ELF-1 (cell line): ENCODE data around the gene INO80B.
"Not testable (repeated sequence)": the region's sequence is repeated elsewhere in the genome, so short reads cannot be mapped to it uniquely, and the experiment has no call there.

Experiments used
- DNase-seq: peaks from one replicate; pipeline ENCODE4 v3.0.0-alpha.2; 2016; ENCODE audit warnings: low read depth, low spot score

The INO80B gene

DNA sequence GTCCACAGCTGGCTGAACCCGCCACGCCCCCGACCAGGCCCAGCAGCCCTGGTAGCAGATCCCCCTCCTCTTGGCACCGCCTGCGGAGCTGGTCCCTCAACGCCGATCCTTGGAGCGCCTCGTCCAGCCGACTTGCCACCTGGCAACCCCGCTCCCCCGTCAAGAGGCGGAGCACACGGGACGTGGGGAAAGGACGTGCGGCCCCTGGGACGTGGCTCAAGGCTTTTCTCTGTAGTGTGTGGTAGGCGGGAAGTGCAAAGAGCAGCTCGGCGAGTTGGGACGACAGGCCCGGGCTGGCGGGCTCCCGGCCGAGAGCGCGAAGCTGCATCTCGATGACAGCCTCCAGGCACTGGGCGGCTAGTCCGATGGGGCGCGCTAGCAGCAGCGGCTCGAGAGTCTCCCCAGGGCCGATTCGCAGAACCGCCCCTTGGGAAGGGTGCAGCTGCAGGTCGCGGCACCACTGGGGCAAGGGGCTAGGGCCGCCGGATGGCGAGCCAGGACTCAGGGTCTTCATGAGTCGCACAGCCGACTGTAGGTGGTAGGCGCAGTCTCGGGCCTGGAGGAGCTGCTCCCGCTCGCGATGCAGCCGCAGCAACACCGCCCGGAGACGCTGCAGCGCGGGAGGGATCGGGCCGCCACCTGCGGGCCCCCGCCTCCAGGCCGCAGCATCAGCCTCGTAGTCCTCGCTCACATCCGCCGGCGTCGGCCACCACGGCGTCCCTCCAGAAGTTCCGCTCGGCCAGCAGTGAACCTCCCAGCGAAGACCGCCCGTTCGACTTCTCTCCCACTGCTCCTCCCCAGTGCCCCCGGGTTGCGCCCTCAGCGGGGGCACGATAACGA is 27.3 kb downstream of the INO80B start:
- no peak for DNase-seq

DNA sequence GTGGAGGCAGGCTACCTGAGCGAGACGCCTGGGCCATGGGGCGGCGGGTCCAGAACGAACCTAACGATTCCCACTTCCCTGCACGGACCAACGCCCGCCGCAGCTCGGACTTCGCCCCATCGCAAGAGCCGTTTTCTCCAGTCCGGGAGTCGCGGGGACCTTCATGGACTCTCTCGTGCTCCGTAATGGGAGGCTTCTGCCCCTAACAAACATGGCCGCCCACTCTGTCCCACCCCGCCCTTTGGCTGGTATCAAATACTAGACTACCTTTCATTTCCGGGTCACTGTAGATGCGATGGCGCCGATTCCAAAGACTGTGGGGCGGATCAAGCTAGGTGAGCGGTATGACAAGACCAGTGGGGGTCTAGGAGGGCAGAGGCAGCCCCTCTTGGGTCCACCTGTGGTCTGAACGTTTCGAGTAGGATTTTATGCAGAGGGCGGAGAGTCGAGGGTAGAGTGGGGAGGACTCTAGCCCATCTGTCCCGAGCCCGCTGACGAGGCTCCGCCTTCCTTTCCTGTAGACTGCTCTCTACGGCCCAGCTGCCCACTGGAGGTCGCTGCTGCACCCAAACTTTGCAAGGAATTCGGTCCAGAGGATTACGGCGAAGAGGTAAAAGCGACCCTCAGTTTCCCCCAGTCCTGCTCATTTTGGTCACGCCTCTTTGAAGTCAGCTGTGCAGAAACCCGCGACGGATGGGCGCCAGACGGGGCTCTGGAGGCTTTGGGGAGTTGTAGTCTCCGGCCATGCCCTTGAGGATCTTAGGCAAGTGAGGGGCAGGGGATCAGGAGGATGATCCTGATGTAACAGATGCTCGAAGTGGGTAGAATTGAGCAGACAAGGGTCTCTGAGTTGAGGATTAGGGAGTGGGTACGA is 28.2 kb downstream of the INO80B start, which contains the start of the genes CCDC142 and TTC31:
Gene CCDC142, minus strand, starts transcription at position 198 of the 874 bp plus-strand sequence. Its CDS starts 161 bp downstream, at position 37.
Gene TTC31, plus strand, starts transcription at position 281 of the 874 bp plus-strand sequence. Its CDS starts 15 bp downstream, at position 296.
- DNase-seq, result peak; percentile 97

DNA sequence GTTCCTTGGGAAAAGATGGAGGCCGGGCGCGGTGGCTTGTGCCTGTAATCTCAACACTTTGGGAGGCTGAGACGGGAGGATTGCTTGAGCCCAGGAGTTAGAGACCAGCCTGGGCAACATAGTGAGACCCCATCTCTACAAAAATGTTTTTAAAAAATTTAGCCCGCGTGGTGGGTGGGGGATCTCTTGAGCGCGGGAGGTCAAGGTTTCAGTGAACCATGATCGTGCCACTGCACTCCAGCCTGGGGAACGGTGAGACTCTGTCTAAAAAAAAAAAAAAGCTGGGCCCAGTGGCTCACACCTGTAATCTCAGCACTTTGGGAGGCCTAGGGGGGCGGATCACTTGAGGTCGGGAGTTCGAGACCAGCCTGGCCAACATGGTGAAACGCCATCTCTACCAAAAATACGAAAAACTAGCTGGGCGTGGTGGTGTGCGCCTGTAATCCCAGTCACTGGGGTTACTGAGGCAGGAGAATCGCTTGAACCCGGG is 28.8 kb downstream of the INO80B start:
- not testable (repeated sequence) for DNase-seq

DNA sequence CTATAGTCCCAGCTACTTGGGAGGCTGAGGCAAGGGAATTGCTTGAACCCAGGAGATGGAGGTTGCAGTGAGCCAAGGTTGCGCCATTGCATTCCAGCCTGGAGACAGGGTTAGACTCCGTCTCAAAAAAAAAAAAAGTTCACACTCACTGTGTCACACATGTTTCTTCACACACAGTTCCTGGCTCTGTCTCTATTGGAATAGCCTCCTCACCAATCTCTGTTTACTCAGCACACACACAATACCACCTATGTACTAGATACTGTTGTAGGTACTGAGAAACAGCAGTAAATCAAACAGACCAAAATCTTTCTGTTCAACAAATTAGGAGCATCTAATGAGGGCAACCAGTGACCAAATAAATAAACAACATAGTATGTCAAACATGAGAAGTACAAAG is 31.3 kb downstream of the INO80B start:
- no peak for DNase-seq

DNA sequence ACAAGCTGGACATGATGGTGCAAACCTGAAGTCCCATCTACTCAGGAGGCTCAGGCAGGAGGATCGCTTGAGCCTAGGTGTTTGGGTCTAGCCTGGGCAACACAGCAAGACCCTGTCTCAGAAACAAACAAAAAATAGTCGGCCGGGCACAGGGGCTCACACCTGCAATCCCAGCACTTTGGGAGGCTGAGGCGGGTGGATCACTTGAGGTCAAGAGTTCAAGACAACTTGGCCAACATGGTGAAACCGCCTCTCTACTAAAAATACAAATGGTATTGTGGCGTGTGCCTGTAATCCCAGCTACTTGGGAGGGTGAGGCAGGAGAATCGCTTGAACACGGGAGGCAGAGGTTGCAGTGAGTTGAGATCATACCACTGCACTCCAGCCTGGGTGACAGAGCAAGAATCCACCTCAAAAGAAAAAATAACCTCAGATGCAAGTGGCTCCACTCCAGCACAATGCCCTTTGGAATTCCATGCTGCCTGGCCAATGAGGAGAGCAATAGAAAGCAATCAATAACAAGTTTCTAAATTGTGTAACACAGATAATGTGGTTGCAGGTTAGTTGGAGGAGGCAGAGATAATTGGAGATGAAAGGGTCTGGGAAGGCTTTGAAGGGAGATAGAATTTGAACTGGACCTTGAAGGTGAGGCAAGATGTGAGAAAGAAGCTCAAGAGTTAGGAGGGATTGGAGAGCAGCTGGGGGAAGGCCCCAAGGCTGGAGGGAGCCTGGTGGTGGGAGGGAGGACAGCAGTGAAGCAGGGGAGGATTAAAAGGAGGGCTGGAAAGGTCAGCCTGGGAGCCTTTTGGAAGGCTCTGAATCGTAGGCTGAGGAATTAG is 34.0 kb downstream of the INO80B start:
- no peak for DNase-seq

DNA sequence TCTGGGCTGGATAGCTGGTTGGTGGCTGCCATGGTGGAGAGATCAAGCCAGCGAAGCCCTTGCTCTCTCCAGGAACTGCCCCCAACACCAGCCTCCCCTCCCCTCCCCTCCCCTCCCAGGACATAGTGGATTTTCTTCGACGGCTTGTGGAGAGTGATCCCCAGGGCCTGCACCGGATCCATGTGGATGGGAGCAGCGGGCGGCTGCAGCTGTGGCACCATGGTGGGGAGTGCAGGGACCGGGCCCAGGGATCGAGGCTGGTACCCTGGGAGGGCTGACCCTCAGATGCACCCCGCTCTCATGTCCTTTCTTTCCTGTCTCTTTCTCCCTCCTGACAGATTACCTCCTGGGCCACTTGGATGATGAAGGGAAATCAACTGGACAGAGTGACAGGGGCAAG is 35.0 kb downstream of the INO80B start:
- DNase-seq, result no peak

DNA sequence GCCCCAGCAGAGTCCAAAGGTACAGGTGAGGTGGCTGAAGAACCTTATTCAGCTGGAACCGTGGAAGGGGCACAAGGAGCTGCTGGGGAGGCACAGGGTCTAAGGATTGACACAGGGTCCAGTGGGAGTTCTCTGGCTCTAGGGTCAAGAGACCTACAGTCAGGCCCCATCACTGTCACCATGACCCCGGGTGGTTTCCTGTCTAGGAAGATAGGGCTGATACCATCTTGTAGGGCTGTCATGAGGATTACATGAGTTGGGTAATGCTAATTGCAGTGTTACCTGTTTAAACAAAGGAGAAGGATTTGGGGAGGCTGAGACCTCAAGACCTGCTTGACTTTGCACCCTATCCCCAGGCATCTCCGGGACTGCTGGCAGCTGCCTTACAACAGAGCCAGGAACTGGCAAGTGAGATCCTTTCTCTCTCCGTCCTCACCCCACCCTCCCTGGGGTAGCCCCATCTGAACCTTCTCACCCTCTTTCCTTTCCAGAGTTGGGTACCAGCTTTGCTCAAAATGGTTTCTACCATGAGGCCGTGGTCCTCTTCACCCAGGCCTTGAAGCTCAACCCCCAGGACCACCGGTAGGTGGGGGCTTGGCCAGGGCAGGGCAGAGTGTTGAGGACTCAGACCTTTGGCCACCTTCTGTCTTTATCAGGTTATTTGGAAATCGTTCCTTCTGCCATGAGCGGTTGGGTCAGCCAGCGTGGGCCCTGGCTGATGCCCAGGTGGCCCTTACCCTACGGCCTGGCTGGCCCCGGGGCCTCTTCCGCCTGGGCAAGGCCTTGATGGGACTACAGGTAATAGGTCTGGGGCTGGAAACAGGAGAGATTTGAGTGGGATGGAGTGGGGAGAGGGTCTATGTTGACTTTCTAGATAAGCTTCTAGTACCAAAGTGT is 37.0 kb downstream of the INO80B start:
- no peak for DNase-seq

DNA sequence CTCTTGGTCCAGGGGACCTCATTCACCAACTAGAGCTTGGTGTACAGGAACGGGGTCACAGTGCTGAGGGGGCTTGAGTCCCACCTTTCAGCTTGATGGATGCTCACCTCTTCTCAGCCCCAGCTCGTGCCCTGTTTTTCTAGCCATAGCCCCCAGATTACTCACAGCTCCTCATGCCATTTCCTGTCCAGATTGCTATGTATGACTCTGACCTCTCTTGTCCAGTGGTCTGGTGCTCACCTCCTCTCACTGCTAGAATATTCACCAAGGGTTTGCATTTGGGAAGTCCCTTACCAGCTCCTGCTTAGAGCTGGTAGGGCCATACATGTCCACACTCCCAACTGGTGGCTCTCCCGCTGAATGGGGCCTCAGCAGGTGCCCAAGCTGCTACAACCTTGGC is 38.7 kb downstream of the INO80B start:
- DNase-seq, result no peak

DNA sequence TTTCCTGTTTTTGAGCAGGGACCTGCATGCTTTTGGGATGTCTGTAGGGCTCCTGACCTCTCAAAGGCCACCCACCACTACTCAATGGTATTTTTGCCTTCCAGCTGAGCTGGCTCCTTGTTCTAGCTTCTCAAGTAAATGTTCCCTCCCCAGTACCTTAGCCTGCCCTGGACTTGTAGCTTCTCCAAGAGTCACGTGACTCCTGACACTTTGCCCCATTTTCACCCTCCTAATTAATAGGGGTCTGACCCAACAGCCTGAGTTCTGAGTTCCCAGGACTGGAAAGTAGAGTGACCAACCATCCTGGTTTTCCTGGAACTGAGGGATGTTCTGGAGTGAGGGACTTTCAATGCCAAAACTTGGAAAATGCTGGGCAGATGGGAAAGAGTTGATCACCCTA is 40.6 kb downstream of the INO80B start:
- DNase-seq, result no peak

DNA sequence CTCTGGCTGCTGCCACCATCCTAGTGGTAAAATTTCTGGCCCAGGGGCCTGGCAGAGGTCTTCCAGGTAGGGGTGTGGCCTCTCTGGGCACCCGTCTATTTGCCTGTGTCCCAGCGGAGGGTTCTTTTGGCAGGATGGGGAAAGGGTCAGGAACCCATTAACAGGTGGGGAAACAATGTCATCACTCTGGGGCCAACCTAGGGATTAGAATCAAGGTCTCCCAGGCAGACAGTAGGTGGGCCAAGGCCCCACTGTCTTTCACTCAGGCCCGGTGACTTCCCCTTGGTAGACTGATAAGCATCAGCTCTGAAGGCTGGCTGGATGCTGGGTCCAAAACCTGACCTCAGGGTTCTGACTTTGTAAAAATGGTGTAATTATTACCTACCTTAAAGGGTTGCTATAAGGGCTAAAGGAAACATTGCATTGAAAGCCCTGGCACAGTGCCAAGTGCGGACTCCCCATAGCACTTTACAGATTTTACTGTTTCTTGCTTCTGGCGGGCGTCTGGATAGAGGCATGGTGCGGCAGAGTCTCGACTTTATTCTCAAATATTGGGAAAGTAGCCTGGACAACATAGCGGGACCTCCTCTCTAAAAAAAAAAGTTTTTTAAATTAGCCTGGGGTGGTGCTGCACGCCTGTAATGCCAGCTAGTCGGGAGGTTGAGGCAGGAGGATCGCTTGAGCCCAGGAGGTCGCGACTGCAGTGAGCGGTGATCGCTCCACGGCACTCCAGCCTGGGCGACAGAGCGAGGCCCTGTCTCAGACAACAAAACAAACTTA is 42.3 kb downstream of the INO80B start:
- no peak for DNase-seq

DNA sequence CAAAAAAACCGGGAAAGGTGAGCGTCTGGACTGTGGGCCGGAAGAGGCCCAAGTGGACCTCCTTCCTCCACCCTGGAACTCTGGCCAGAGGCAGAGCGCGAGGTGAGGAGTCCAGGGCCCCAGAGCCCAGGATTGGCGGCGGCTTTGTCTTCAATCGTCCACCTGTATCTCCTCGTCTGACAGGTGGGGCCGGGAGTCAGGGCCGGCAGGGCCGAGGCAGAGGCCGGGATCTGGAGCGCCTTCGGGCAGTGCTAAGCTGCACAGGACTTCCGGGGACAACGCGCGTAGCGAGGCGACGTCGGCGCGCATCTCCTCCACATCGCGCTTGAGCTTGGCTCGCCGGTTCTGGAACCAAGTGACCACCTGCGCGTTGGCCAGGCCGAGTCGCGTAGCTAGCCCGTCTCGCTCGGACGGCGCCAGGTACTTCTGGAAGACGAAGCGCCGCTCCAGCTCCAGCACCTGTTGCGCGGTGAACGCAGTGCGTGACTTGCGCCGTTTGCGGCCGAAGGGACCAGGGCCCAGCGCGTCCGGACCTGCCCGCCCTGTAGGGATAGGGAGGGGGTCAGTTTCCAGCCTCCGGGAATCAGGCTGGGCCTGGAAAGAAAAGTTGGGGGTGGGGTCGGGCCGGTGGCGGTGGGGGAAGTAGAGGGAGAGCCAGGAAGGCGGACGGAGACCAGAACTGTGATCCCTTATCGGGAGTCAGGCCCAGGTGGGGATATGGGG is 43.1 kb downstream of the INO80B start:
- peak; percentile 81 for DNase-seq

DNA sequence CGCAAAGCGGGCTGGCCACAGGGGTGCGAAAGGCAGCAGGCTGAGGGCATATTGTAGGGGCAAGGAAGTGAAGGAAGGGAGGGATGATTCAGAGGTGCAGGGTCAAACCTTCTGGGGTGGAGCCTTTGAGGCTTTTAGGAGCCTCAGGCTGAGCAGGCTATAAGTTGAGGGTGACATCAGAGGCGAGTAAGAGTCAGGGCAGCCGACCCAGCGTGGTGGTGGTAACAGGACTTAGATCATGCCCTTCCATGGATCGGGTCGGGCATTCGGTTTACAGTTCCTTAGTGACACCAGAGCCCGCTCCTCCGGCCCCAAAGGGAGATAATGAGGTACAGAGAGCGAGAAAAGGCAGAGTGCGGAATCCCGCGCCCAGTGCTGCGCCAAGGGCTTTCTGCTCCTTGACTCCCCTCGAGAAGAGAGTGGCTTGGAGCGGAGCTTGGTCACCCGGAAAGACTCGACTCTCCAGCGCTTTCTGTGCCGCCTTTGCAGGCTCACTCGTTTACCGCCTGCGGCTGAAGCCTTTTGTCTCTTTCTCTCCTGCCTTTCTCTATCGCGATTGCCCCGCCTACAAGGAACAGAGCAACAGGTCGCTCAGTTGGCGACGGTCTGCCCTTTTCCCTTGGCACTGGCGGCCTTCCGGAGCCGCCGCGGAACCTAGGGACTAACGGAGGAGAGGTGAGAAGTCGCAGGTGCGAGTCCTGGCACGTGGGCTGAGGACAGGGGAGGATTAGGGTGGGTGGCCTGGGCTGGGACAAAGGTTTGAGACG is 43.8 kb downstream of the INO80B start:
- DNase-seq, result peak; percentile 89

DNA sequence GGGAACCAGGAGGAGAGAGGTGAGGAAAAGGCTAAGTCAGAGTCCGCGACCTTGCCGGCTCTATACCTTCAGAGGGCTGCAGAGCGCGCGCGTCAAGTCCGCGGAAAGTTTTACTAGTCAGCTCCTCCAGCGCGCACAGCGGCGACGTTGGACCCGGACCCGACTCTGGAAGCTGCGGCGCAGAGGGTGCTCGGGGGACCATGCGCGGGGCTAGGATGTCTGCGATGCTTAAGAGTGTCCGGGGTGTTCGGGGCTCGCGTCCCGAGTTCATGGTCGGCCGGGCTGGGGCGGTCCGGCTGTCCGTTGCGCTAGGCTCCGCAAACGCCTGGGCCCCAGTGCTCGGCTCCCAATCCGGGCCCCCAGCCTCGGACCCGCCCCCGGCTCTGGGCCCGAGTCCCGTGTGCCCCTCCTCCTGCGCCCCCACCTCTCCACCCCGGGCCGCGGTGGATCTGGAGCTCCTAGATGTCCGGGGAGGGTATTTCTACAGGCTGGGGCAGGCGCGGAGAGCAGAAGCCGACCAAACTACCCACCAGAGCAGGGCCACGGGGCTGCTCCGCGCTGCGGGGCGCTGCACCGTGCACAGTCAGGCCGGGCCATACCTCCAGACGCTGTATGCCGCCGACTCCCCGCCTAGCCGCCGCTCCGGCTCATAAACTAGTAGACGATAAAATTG is 44.5 kb downstream of the INO80B start, which contains the start of gene LBX2:
Gene LBX2, minus strand, starts transcription at position 337 of the 673 bp plus-strand sequence. Its CDS starts 66 bp downstream, at position 271.
- DNase-seq, result peak; percentile 34

DNA sequence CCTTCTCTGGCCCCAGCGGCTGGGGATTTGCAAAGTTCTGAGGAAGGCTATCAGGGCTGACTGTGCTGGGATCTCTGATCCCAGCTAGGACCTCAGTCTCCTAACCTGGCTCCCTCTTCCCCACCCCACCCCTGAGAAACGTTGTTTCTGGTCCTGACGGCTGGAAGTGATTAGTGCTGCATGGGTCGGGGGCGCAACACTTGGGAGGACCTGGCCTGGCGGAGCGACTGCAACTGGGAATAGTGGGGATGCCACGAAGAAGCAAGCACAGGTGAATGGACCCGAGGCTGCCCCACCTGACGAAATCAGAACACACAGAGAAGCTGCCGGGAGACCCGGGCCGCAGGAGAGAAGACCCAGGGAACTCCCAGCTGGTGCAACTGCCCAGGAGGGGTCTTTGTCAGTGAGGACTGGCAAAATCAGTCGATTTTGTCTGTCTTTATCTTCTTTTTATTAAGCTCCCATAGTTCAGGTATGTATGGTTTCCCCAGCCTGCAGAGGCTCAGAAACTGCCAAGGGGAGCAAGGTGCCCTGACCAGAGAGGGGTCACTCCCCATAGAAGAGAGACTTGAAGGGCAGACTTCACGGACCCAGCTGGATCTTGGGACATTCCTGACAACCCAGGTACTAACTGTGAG is 45.2 kb downstream of the INO80B start:
- no peak for DNase-seq

DNA sequence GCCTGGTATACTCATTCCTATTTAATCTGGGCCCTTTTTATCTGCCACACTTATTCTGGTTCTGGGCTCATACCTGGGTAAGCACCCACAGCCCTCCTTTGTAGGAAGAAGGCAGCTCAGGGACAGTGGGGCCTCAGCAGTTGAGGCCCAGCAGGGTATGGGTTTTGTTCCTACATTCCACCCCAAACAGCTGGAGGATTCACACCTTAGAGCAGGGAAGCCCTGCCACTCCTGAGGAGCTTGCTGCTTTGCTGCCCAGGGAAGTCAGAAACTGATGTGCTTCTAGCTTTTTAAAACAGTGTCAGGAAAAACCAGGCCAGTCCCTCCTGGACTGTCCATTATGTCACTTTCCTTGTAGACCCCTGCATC is 45.7 kb downstream of the INO80B start:
- no peak for DNase-seq

DNA sequence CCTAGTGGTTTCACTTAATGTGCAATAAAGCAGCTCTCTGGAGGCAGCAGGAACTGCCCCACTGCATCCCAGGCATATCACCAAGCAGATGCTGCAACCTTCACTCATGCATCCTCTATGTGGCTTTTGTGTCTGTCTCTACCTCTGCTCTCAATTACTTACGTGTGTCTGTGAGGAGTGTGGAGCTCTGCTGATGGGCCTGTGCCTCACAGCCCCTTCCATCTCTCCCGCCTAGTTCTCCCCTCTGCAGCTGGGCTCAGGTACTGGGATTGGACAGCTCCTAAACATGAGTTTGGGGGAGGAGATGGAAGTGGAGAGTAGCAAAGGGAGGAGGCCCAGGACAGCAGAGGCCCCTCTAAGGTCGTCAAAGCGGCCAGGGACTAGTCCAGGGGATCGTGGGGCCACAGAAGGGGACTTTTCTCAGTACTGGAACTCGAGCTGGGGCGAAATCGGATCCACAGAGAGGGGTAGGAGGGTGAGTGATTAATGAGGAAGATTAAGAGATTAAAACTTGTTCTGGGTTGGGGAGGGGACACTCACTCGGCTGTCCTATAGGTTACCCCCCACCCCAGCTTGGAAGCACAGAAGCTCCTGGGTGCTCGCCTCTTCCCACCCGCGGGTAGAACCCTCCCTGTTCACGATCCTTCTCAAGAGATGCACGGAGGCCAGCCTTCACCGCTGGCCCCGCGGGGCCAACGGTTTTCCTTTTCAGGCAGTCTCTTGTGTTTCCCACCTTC is 46.6 kb downstream of the INO80B start:
- DNase-seq, result peak; percentile 10
